K562 (cell line): ENCODE results near the gene TRABD2B. TPM values are rescaled to one million over a fixed set of nuclear protein-coding genes. Genes with fewer than 3 reads are reported as not detected.

Source experiments
- BRF1 ChIP-seq: IDR thresholded peaks from 3 replicates; pipeline ENCODE4 v1.6.1; 2011; ENCODE audit warnings: borderline replicate concordance, mild to moderate bottlenecking; ENCODE audit not compliant: insufficient read length; ENCODE audit errors: extremely low read depth
- GABPA ChIP-seq: fragments of 200-800 bp; sonication (Bioruptor generic); conservative IDR thresholded peaks from 2 replicates; pipeline ENCODE4 v1.6.1; 2016; ENCODE audit warnings: low read depth, missing genetic modification characterization, missing compliant biosample characterization
- HCFC1 ChIP-seq: IDR thresholded peaks from 2 replicates; pipeline ENCODE4 v1.6.1; 2012; ENCODE audit warnings: low read depth, low read length, improper control_type of control experiment
- KAT2B ChIP-seq: IDR thresholded peaks from one replicate; pipeline ENCODE4 v1.6.1; 2012; ENCODE audit warnings: low read depth, mild to moderate bottlenecking, control low read depth, inconsistent platforms, low read length, moderate library complexity
- KDM4B ChIP-seq, 2 experiments: fragments of 450-650 bp in 1 of 2; sonication (generic) in 1 of 2; IDR thresholded peaks; 2 replicates each; pipeline ENCODE4 v1.6.1; 2016 to 2017; ENCODE audit warnings: borderline replicate concordance in 2 of 2, antibody characterized with exemption in 1 of 2, low read depth in 1 of 2, mild to moderate bottlenecking in 1 of 2
- KLF13 ChIP-seq: fragments of 450-650 bp; IDR thresholded peaks from 2 replicates; pipeline ENCODE4 v1.6.1; 2016; ENCODE audit warnings: missing genetic modification characterization, low read depth, mild to moderate bottlenecking, missing compliant biosample characterization, moderate library complexity, borderline replicate concordance
- MAFG ChIP-seq: fragments of 450-650 bp; conservative IDR thresholded peaks from 2 replicates; pipeline ENCODE4 v1.6.1; 2016; ENCODE audit warnings: missing genetic modification characterization, missing compliant biosample characterization
- NCOA4 ChIP-seq: fragments of 450-650 bp; IDR thresholded peaks from 2 replicates; pipeline ENCODE4 v1.6.1; 2018; ENCODE audit warnings: mild to moderate bottlenecking; ENCODE audit not compliant: partially characterized antibody
- PHB2 ChIP-seq: fragments of 450-650 bp; IDR thresholded peaks from 2 replicates; pipeline ENCODE4 v1.6.1; 2017; ENCODE audit warnings: low read depth
- POLR2A ChIP-seq: fragments of 450-650 bp; conservative IDR thresholded peaks from 2 replicates; pipeline ENCODE4 v1.6.1; 2016
- PTRF ChIP-seq: fragments of 450-650 bp; IDR thresholded peaks from 2 replicates; pipeline ENCODE4 v1.6.1; 2016; ENCODE audit warnings: mild to moderate bottlenecking, missing genetic modification characterization, missing compliant biosample characterization
- RHOXF2B ChIP-seq: fragments of 250-450 bp; sonication (Bioruptor Pico); conservative IDR thresholded peaks from 2 replicates; pipeline ENCODE4 v1.5.1; 2021
- SAFB ChIP-seq: fragments of 200-400 bp; formaldehyde crosslinking; IDR thresholded peaks from 2 replicates; pipeline ENCODE4 v1.6.1; 2017; ENCODE audit warnings: low read depth, low read length, borderline replicate concordance
- SAFB2 ChIP-seq: fragments of 200-400 bp; formaldehyde crosslinking; IDR thresholded peaks from 2 replicates; pipeline ENCODE4 v1.6.1; 2018; ENCODE audit warnings: borderline replicate concordance, low read length, low read depth, moderate library complexity; ENCODE audit not compliant: severe bottlenecking
- SMARCE1 ChIP-seq: fragments of 450-650 bp; IDR thresholded peaks from 2 replicates; pipeline ENCODE4 v1.7.1; 2016; ENCODE audit warnings: mild to moderate bottlenecking
- SPI1 ChIP-seq: IDR thresholded peaks from 2 replicates; pipeline ENCODE4 v1.6.1; 2011; ENCODE audit warnings: low read depth, low read length, control low read depth, borderline replicate concordance
- TEAD1 ChIP-seq, 2 experiments: fragments of 450-650 bp in 1 of 2; sonication (generic) in 1 of 2; formaldehyde crosslinking; IDR thresholded peaks; 2 replicates each; pipeline versions ENCODE4 v1.4.0 to v1.8.0; 2020 to 2022; ENCODE audit warnings: mild to moderate bottlenecking in 2 of 2, missing genetic modification reagents in 1 of 2
- XRCC5 ChIP-seq: fragments of 200-400 bp; formaldehyde crosslinking; IDR thresholded peaks from 2 replicates; pipeline ENCODE4 v1.6.1; 2017; ENCODE audit warnings: low read depth, mild to moderate bottlenecking, low read length
- ZNF41 ChIP-seq: fragments of 250-450 bp; sonication (Bioruptor Pico); conservative IDR thresholded peaks from 2 replicates; pipeline ENCODE4 v1.4.0; 2020; ENCODE audit warnings: mild to moderate bottlenecking
- ZNF431 ChIP-seq: sonication (generic); formaldehyde crosslinking; IDR thresholded peaks from 2 replicates; pipeline ENCODE4 v1.8.0; 2022; ENCODE audit warnings: mild to moderate bottlenecking, missing genetic modification reagents
- polyA plus RNA-seq, 8 experiments: library from polyadenylated mRNA; depleted of rRNA in 4 of 8; stranded (reverse) in 5 of 8; unstranded in 3 of 8; fragments of >200 nt; fragmentation: Nextera tagmentation in 2 of 8; fragmentation: Illumina TruSeq in 1 of 8; extraction: Ambion mirVana in 2 of 8; extraction: Trizol in 1 of 8; gene quantifications; 2 replicates each; pipeline versions ENCODE4 v1.2.1 to v1.2.3, GENCODE V29; 2011 to 2014; ENCODE audit warnings: inconsistent platforms in 1 of 8, missing spikeins in 1 of 8
- total RNA-seq, 7 experiments: library from RNA; depleted of rRNA in 6 of 7; stranded (reverse); fragments of >200 nt in 6 of 7; fragmentation: Illumina TruSeq in 2 of 7; extraction: Trizol in 2 of 7; gene quantifications; 2 replicates each; pipeline versions ENCODE4 v1.2.1 to v1.2.3, GENCODE V29; 2011 to 2021; ENCODE audit warnings: low replicate concordance in 1 of 7
- TF ChIP-seq, protein P1 (sequence below), 2 experiments: fragments of 450-650 bp; IDR thresholded peaks; 2 replicates each; pipeline ENCODE4 v1.6.1; 2016
- TF ChIP-seq, protein P2 (sequence below): fragments of 250-450 bp; sonication (Bioruptor Pico); IDR thresholded peaks from 2 replicates; pipeline ENCODE4 v1.5.0; 2020; ENCODE audit warnings: mild to moderate bottlenecking
- TF ChIP-seq, protein P3 (sequence below), 2 experiments: fragments of 250-450 bp in 1 of 2; fragments of 450-650 bp in 1 of 2; sonication (Bioruptor Pico) in 1 of 2; IDR thresholded peaks; 2 replicates each; pipeline versions ENCODE4 v1.6.1 to v1.8.0; 2016 to 2021; ENCODE audit warnings: mild to moderate bottlenecking in 2 of 2, moderate library complexity in 2 of 2, missing compliant biosample characterization in 1 of 2, missing genetic modification characterization in 1 of 2
- TF ChIP-seq, protein P4 (sequence below): IDR thresholded peaks from 3 replicates; pipeline ENCODE4 v1.6.1; 2011; ENCODE audit warnings: borderline replicate concordance, mild to moderate bottlenecking; ENCODE audit not compliant: insufficient read length, insufficient read depth
- TF ChIP-seq, protein P5 (sequence below): sonication (generic); formaldehyde crosslinking; IDR thresholded peaks from 2 replicates; pipeline ENCODE4 v1.8.0; 2022; ENCODE audit warnings: mild to moderate bottlenecking, missing genetic modification reagents

Gene TRABD2B
- total and polyA plus RNA-seq, 9 of the 15 experiments (the other 6 are each of a cell fraction or from before 2014, with no cell fraction given), result not detected

DNA sequence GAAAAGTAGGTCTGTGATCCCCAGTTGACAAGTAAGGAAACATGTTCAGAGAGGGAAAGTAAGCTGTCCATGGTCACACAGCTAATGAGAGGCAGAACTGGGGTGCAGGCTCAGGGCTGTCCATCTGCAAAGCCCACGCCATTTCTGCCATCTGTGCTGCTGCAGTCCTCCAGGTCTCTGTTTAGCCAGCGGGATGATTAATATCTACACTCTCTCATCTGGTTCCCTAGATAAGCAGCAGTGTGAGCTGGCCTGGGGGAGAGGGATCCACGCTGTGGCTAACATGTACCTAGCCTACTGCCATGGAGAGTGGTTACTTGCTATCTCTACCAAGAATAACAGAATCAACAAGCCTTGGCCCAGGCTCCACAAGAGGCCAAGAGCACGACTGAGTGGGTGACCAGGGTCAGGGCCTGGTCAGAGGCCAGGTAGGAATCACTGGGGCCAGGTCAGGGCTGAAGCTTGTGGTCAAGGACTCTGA lies 75.2 kb downstream of the TRABD2B start (continued):
- TF ChIP-seq SMARCE1 (peak; percentile 68; the same call in 1 of the 2 replicates), RHOXF2B (no peak), MAFG (tag) (no peak), POLR2A (no peak), KLF13 (no peak), SAFB (no peak), SPI1 (no peak), NCOA4 (no peak), BRF1 (no peak), ZNF41 (no peak), PTRF (no peak), PHB2 (no peak), ZNF431 (CRISPR knock-in tag) (no peak), HCFC1 (no peak), SAFB2 (no peak), KAT2B (no peak), GABPA (tag) (no peak), KDM4B (IDR thresholded peaks at IDR 0.05; ENCODE audit: borderline replicate concordance in 2 of 2, low read depth in 1 of 2) (no peak), XRCC5 (no peak), TEAD1 (CRISPR knock-in tag; IDR thresholded peaks at IDR 0.05) (peak in 1 of 2 experiments; percentile 47; a peak in 1 of 4 replicates)
- TF ChIP-seq, protein P1, sequence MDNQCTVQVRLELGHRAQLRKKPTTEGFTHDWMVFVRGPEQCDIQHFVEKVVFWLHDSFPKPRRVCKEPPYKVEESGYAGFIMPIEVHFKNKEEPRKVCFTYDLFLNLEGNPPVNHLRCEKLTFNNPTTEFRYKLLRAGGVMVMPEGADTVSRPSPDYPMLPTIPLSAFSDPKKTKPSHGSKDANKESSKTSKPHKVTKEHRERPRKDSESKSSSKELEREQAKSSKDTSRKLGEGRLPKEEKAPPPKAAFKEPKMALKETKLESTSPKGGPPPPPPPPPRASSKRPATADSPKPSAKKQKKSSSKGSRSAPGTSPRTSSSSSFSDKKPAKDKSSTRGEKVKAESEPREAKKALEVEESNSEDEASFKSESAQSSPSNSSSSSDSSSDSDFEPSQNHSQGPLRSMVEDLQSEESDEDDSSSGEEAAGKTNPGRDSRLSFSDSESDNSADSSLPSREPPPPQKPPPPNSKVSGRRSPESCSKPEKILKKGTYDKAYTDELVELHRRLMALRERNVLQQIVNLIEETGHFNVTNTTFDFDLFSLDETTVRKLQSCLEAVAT (IDR thresholded peaks at IDR 0.05), result no peak
- TF ChIP-seq, protein P2, sequence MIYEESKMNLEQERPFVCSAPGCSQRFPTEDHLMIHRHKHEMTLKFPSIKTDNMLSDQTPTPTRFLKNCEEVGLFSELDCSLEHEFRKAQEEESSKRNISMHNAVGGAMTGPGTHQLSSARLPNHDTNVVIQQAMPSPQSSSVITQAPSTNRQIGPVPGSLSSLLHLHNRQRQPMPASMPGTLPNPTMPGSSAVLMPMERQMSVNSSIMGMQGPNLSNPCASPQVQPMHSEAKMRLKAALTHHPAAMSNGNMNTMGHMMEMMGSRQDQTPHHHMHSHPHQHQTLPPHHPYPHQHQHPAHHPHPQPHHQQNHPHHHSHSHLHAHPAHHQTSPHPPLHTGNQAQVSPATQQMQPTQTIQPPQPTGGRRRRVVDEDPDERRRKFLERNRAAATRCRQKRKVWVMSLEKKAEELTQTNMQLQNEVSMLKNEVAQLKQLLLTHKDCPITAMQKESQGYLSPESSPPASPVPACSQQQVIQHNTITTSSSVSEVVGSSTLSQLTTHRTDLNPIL (CRISPR knock-in tag), result no peak
- TF ChIP-seq, protein P3, sequence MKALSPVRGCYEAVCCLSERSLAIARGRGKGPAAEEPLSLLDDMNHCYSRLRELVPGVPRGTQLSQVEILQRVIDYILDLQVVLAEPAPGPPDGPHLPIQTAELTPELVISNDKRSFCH (CRISPR knock-in tag; IDR thresholded peaks at IDR 0.05), result no peak
- TF ChIP-seq, protein P3 (tag; IDR thresholded peaks at IDR 0.05), result no peak
- TF ChIP-seq, protein P4, sequence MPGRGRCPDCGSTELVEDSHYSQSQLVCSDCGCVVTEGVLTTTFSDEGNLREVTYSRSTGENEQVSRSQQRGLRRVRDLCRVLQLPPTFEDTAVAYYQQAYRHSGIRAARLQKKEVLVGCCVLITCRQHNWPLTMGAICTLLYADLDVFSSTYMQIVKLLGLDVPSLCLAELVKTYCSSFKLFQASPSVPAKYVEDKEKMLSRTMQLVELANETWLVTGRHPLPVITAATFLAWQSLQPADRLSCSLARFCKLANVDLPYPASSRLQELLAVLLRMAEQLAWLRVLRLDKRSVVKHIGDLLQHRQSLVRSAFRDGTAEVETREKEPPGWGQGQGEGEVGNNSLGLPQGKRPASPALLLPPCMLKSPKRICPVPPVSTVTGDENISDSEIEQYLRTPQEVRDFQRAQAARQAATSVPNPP, result no peak
- TF ChIP-seq, protein P5, sequence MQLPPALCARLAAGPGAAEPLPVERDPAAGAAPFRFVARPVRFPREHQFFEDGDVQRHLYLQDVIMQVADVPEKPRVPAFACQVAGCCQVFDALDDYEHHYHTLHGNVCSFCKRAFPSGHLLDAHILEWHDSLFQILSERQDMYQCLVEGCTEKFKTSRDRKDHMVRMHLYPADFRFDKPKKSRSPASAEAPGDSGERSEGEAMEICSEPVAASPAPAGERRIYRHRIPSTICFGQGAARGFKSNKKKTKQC (CRISPR knock-in tag), result no peak
